Endothelial cell of umbilical vein (primary cell): ENCODE data around the gene STOM. TPM values are rescaled to one million over a fixed set of nuclear protein-coding genes. Genes with fewer than 3 reads are reported as not detected.

Experiments used
- BruUV-seq: library from RNA; stranded (reverse); fragments of 400-500 nt; replicated peaks from 2 replicates; lab custom pipeline; 2021; lab: Mats Ljungman, UMichigan
- CTCF ChIA-PET: fragments of 300-600, 350-600 bp; sonication (Branson Sonifier 250); formaldehyde crosslinking; loops from one replicate; lab custom pipeline; 2021; ENCODE audit warnings: antibody characterized with exemption, inconsistent platforms; lab: Charles Lee
- POLR2A ChIA-PET: fragments of 300-600, 350-600 bp; sonication (Branson Sonifier 250); formaldehyde crosslinking; loops from one replicate; lab custom pipeline; 2021; ENCODE audit warnings: antibody characterized with exemption, inconsistent platforms; lab: Charles Lee
- DNase-seq: peaks from one replicate; pipeline ENCODE4 v3.0.0-alpha.2; 2011; ENCODE audit warnings: low read depth, low spot score
- FAIRE-seq: peaks from 2 replicates; lab custom pipeline; 2011; peaks lifted over from hg19 to GRCh38; lab: Jason Lieb, UNC
- H2AFZ ChIP-seq: 2 replicates; pipeline ENCODE4 v1.6.0; 2012; ENCODE audit warnings: low read depth, low read length, control low read depth, inconsistent platforms
- H3K27ac ChIP-seq: 2 replicates; pipeline ENCODE4 v1.5.1; 2011; ENCODE audit warnings: low read depth, mild to moderate bottlenecking, control low read depth, low read length, moderate library complexity; ENCODE audit not compliant: insufficient read depth
- H3K27me3 ChIP-seq, 2 experiments: 2 replicates each; pipeline versions ENCODE4 v1.6.0 to v1.6.1; 2011; ENCODE audit warnings: low read length in 2 of 2, mixed read lengths in 1 of 2; ENCODE audit not compliant: control insufficient read depth in 2 of 2, insufficient read depth in 2 of 2
- H3K36me3 ChIP-seq, 2 experiments: 2 replicates in 1 of 2; 3 replicates in 1 of 2; pipeline ENCODE4 v1.5.1; 2011; ENCODE audit warnings: low read length in 2 of 2, mild to moderate bottlenecking in 1 of 2, moderate library complexity in 1 of 2; ENCODE audit not compliant: control insufficient read depth in 2 of 2, insufficient read depth in 2 of 2; ENCODE audit errors: extremely low read depth in 1 of 2
- H3K4me1 ChIP-seq: 3 replicates; pipeline ENCODE4 v1.5.1; 2011; ENCODE audit warnings: mild to moderate bottlenecking, low read length; ENCODE audit not compliant: control insufficient read depth, insufficient read depth; ENCODE audit errors: extremely low read depth
- H3K4me2 ChIP-seq: 2 replicates; pipeline ENCODE4 v1.6.1; 2011; ENCODE audit warnings: low read length, control low read depth, mixed read lengths; ENCODE audit not compliant: insufficient read depth
- H3K4me3 ChIP-seq, 3 experiments: fragments of 200-600 bp in 1 of 3; sonication (generic), shearing (Covaris generic) in 1 of 3; replicated peaks in 1 of 3; 2 replicates each; pipeline ENCODE4 v1.5.1; 2011 to 2016; ENCODE audit warnings: control low read depth in 3 of 3, low read length in 3 of 3, mild to moderate bottlenecking in 2 of 3, inconsistent platforms in 1 of 3, low read depth in 1 of 3, moderate library complexity in 1 of 3; ENCODE audit not compliant: insufficient read depth in 1 of 3
- H3K79me2 ChIP-seq: 2 replicates; pipeline ENCODE4 v1.6.0; 2012; ENCODE audit warnings: low read length, inconsistent platforms; ENCODE audit not compliant: control insufficient read depth, insufficient read depth
- H3K9ac ChIP-seq: replicated peaks from 2 replicates; pipeline ENCODE3; 2011; ENCODE audit warnings: low read length, control low read depth; ENCODE audit not compliant: insufficient read depth; ENCODE audit errors: extremely low read depth
- H3K9me1 ChIP-seq: replicated peaks from 3 replicates; pipeline ENCODE4 v1.6.0; 2011; ENCODE audit warnings: mild to moderate bottlenecking, low read length; ENCODE audit not compliant: control insufficient read depth, insufficient read depth; ENCODE audit errors: extremely low read depth
- H3K9me3 ChIP-seq: replicated peaks from 2 replicates; pipeline ENCODE4 v1.5.1; 2012; ENCODE audit warnings: low read length, inconsistent platforms; ENCODE audit not compliant: control insufficient read depth, insufficient read depth
- H4K20me1 ChIP-seq: replicated peaks from 2 replicates; pipeline ENCODE3; 2011; ENCODE audit warnings: mild to moderate bottlenecking, low read length; ENCODE audit not compliant: control insufficient read depth, insufficient read depth; ENCODE audit errors: extremely low read depth
- FOS ChIP-seq: IDR thresholded peaks from 2 replicates; pipeline ENCODE4 v1.6.1; 2011; ENCODE audit warnings: mild to moderate bottlenecking, low read length, moderate library complexity, borderline replicate concordance; ENCODE audit not compliant: insufficient read depth
- GATA2 ChIP-seq: IDR thresholded peaks from 2 replicates; pipeline ENCODE4 v1.7.0; 2011; ENCODE audit warnings: low read depth, mild to moderate bottlenecking, moderate library complexity, mixed read lengths, low read length; ENCODE audit not compliant: insufficient read length, insufficient read depth
- MYC ChIP-seq: IDR thresholded peaks from one replicate; pipeline ENCODE4 v1.6.1; 2011; ENCODE audit warnings: mild to moderate bottlenecking, low read depth, low read length
- POLR2A ChIP-seq: IDR thresholded peaks from 2 replicates; pipeline ENCODE4 v1.6.1; 2012; ENCODE audit warnings: low read depth, mild to moderate bottlenecking, control low read depth, low read length
- dilution Hi-C: fragments of 300-500 bp; cut with MboI; formaldehyde crosslinking; loops from one replicate; pipeline ENCODE4 v1.15.0; 2019; ENCODE audit warnings: low sequenced_read_pairs; ENCODE audit not compliant: extremely low pct_ligation_motif_present
- intact Hi-C: fragments of 100-400 bp; cut with micrococcal nuclease; formaldehyde crosslinking; loops from one replicate; pipeline ENCODE4 v1.10.0; 2022
- polyA plus RNA-seq, 4 experiments: library from polyadenylated mRNA; depleted of rRNA in 3 of 4; stranded (reverse) in 3 of 4; unstranded in 1 of 4; fragments of >200 nt; gene quantifications; 2 replicates each; pipeline versions ENCODE4 v1.2.1 to v1.2.3, GENCODE V29; 2011 to 2012; ENCODE audit warnings: missing spikeins in 1 of 4
- total RNA-seq: library from RNA; stranded (reverse); gene quantifications from 2 replicates; pipeline ENCODE4 v1.2.3, GENCODE V29; 2021
- TF ChIP-seq, protein P1 (sequence below), 2 donors: IDR thresholded peaks; 1 replicate in 1 of 2; 2 replicates in 1 of 2; pipeline ENCODE4 v1.5.1; 2011; ENCODE audit warnings: low read length in 2 of 2, mild to moderate bottlenecking in 2 of 2, moderate library complexity in 2 of 2, control low read depth in 1 of 2, inconsistent platforms in 1 of 2, low read depth in 1 of 2; ENCODE audit not compliant: insufficient read depth in 1 of 2; ENCODE audit errors: extremely low read depth in 1 of 2
- TF ChIP-seq, protein P2 (sequence below): IDR thresholded peaks from 2 replicates; pipeline ENCODE4 v1.6.1; 2011; ENCODE audit not compliant: insufficient read depth, insufficient read length

STOM gene
- total and polyA plus RNA-seq, 2 donors (not counting 3 experiments of a cell fraction or from before 2014, with no cell fraction given): 153 to 170 TPM

DNA sequence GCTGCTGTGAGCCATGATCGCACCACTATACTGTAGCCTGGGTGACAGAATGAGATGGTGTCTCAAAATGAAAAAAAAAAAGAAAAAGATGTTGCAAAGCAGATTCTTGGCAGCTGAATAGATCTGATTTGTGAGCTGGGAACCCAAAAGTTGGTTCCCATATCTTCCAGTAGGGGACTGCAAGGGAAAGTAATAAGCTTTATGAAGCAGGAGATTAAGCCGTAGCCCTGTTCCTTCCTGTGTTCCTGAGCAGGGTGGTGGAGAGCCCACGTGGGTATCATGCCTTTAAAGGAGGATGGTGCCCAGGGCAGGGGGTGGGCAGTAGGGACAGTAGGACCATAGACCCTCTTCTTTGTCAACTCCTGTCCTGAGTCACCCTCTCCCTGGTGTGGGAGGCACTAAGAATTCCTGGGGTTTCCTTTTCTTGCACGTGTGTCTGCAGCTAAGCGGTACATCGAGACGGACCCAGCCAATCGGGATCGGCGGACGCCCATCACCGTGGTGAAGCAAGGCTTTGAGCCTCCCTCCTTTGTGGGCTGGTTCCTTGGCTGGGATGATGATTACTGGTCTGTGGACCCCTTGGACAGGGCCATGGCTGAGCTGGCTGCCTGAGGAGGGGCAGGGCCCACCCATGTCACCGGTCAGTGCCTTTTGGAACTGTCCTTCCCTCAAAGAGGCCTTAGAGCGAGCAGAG lies 37.9 kb downstream of the STOM start:
- Histone ChIP-seq H3K36me3 (peaks cover 3 to 32% of the 10 kb centered on the region in 2 experiments), H3K4me2 (no peak overlapping the region), H3K4me1 (no peaks in the 10 kb centered on the region), H3K4me3 (no peak overlapping the region), H3K9me1 (no peaks in the 10 kb centered on the region), H3K27me3 (no peaks in the 10 kb centered on the region), H3K9ac (no peak overlapping the region), H3K79me2 (no peaks in the 10 kb centered on the region), H2AFZ (no peak overlapping the region), H4K20me1 (no peaks in the 10 kb centered on the region), H3K27ac (no peak overlapping the region), H3K9me3 (no peaks in the 10 kb centered on the region)
- DNase-seq: peak; percentile 36
- ChIA-PET CTCF (interaction anchor here (0.7 to 1.9 kb wide), 9 partner anchors 12 to 119 kb away, joined by 3 to 15 read pairs (median 3); no protein-coding TSS in a partner anchor), POLR2A (interaction anchor here (0.7 kb wide), 1 partner anchor 22 kb away, joined by 3 read pairs; no protein-coding TSS in a partner anchor)
- no TSS peak for BruUV-seq
- dilution Hi-C loops (no loop called here), intact Hi-C loops (no loop called here)
- TF ChIP-seq POLR2A: no peak
- TF ChIP-seq, protein P1, sequence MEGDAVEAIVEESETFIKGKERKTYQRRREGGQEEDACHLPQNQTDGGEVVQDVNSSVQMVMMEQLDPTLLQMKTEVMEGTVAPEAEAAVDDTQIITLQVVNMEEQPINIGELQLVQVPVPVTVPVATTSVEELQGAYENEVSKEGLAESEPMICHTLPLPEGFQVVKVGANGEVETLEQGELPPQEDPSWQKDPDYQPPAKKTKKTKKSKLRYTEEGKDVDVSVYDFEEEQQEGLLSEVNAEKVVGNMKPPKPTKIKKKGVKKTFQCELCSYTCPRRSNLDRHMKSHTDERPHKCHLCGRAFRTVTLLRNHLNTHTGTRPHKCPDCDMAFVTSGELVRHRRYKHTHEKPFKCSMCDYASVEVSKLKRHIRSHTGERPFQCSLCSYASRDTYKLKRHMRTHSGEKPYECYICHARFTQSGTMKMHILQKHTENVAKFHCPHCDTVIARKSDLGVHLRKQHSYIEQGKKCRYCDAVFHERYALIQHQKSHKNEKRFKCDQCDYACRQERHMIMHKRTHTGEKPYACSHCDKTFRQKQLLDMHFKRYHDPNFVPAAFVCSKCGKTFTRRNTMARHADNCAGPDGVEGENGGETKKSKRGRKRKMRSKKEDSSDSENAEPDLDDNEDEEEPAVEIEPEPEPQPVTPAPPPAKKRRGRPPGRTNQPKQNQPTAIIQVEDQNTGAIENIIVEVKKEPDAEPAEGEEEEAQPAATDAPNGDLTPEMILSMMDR (IDR thresholded peaks at IDR 0.05; ENCODE audit: extremely low read depth in 1 of 2, insufficient read depth in 1 of 2, low read depth in 1 of 2, low read length in 2 of 2): peak; percentile 10 to 39
- peak; percentile 40 for FAIRE-seq

DNA sequence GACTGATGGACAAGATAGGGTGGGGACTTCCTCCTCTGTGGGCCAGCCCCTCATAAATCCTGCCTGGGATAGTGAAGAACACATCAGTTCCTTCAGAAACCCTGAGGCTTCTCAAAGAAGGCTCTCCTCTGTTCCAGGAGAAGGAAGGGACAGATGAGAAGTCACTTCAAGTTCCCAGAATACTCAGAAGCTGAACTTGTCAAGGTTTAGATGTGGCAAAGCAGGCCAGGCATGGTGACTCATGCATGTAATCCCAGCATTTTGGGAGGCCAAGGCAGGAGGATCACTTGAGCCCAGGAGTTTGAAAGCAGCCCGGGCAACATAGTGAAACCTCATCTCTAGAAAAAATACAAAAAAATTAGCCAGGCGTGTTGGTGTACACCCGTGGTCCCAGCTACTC lies 38.5 kb downstream of the STOM start:
- ChIA-PET CTCF (interaction anchor here (0.8 to 1.9 kb wide), 8 partner anchors 11 to 119 kb away, joined by 3 to 15 read pairs (median 4); no protein-coding TSS in a partner anchor), POLR2A (no interaction called here)
- H3K4me2 ChIP-seq: no peak overlapping the region
- FAIRE-seq (no peak), DNase-seq (no peak)
- dilution Hi-C loops: no loop called here
- no peaks in the 10 kb centered on the region for H3K9me3 ChIP-seq
- TF ChIP-seq POLR2A (no peak), MYC (no peak), FOS (no peak), GATA2 (no peak)
- TF ChIP-seq, protein P2, sequence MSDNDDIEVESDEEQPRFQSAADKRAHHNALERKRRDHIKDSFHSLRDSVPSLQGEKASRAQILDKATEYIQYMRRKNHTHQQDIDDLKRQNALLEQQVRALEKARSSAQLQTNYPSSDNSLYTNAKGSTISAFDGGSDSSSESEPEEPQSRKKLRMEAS: no peak
- no peaks in the 10 kb centered on the region for H3K27me3 ChIP-seq
- H3K79me2 ChIP-seq: no peaks in the 10 kb centered on the region
- H4K20me1 ChIP-seq: no peaks in the 10 kb centered on the region
- no peak overlapping the region for H3K27ac ChIP-seq
- H3K9ac ChIP-seq: no peak overlapping the region
- intact Hi-C loops: no loop called here
- peaks cover 4% of the 10 kb centered on the region for H3K4me1 ChIP-seq
- H3K4me3 ChIP-seq: no peak overlapping the region
- H2AFZ ChIP-seq: no peak overlapping the region
- no peaks in the 10 kb centered on the region for H3K9me1 ChIP-seq
- peaks cover 3 to 28% of the 10 kb centered on the region in 2 experiments for H3K36me3 ChIP-seq
- BruUV-seq: no TSS peak
